CD1c-positive myeloid dendritic cell (primary cell): ENCODE measurements around the gene BFSP1.

ENCODE experiments used
- DNase-seq: peaks from one replicate; pipeline ENCODE4 v3.0.0-alpha.2; 2016; ENCODE audit errors: extremely low spot score

Gene BFSP1

DNA sequence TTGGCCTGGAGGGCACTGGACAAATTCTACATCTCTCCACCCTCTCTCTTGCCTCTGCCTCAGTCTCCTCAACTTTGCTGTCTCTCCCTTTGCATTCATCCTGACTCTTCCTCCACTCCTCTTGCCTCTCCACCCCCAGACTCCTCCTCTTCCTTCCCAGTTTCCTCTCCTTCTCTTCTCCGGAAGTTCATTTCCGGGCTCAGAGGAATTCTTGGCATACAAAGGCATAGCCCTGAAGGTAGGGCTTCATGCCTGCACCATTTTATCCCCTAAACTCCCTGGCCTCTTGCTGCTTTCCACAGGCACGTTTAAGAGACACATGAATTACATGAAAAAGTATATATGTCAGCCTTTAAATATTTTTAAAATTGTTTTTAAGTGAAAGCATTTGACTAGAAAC lies 10.6 kb downstream of the BFSP1 start:
- no peak for DNase-seq

DNA sequence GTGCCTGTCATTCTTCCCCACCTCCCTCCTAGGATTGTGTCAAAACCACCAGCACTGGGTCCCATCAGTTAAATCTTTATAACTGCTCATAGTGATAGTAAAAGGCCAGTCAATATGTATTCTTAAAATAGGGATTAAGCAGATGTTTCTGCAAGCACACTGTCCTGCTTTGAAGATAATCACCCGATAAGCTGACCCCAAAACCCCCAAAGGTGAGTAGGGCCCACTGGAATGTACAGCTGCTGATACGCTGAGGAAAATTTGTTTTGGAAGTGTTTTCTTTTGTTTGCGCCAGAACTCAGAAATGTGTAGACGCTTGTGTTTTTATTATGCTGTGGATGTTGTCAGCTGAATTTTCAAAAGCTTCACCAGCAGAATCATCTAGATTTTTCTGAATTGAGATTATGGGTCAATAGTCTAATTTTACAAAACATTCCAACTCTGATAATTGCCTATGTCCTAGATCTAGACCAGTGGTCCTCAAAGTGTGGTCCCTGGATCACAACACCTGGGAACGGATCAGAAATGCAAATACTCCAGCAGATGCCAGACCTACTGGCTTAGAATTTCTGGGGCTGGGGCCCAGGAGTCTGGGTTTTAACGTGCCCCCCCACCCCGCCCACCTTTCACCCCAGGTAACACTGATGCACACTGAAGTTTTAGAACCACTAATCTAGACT lies 11.4 kb downstream of the BFSP1 start:
- DNase-seq: no peak

DNA sequence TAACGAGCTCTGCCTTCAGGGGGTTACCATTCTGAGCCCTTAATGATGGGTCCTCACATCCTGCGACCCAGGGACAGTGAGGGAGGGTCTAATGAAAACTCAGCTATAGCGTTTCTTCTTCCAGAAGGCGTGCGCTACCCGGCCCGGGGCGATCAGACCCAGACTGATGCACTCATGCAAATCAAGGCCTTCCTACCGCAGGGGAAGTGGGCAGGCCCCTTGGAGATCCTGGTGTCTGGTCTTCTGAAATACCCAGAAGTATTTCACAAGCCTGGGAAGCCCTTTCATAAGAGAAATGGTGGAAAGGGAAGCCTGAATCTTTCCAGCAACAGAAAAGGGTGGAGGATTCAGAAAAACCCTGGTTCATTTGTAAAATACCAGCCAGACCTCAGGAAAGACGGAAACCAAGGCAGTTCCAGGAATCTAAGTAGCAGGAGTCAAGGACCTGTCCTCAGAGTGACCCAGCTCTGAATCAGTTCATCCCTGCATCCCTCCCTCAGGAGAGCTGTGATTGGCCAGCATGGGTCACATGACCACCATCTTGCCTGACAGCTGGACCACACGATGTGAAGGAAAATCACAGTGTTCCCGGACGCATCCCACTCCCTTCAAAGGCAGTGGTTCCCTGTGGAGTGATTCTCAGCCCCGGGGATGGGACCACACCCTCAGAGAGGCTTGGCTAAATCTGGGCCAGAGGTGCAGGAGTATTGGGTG lies 12.7 kb downstream of the BFSP1 start:
- DNase-seq: peak; percentile 35

DNA sequence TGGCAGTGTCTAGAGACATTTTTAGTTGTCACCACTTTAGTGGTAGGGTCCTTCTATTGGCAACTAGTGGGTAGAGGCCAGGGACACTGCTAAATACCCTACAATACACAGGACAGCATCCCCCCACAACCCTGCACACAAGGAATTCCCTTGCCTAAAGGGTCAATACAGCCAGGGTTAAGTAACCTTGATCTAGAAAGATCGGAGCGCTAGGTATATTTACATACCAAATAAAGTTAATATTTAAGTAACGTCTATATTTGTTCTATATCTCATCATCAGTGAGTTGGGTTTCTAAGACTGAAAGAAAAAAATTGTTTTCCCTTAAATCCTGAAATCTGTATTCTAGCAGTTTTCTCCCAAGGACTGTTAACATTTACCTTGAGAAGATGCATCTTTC lies 16.1 kb downstream of the BFSP1 start:
- DNase-seq: no peak

DNA sequence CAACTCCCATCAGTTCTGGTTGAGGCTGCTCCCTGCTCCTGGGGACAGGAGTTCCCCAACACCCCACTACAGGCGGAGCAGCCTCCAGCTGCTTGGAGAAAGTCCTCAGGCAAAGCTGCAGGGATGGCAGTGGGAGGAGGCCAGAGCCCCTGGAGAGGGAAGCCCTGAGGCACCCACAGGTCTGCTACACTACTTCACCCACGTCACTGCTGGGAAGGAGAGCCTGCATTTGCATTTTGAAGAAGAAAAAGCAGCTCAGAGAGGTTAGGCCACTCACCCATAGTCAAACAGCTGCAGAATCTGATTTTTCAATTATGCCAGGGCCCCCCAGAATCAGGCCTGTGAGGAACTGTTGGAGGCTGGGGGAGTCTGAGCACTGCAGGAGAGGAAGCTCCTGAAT lies 17.2 kb downstream of the BFSP1 start:
- no peak for DNase-seq

DNA sequence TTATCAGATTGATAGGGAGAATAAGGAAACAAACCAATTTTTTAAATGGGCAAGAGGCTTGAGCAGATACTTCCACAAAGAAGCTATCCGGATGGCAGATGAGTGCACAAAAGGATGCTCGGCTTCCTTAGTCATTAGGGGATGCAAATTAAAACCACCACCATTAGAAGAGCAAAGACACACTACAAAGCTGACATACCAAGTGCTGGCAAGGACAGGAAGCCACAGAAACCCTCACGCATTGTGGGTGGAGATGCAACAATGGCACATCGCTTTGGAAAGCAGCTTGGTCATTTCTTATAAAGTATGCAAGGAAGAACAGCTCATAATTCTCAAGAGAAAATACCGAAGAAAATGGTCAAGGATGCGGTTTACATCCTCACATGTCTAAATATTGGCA lies 19.8 kb downstream of the BFSP1 start:
- no peak for DNase-seq

DNA sequence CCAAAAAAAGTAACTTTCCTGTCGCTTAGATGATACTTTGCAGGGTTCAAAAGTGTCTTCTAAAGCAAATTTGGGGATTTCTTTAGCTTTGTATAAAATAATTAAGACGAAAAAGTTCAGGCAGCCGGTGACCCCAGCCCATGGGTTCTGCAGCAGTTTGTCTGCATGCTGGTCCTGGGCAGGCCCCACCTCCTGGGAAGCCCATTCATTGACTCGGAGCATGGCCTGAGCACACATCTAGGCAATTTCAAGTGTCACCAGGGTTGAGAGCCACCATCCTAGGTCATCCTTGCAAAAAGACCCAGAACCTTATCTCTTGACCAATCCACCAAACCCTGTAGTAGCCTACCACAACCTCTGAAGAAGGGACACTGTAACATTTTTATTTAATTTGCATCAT lies 20.6 kb downstream of the BFSP1 start:
- DNase-seq: no peak

DNA sequence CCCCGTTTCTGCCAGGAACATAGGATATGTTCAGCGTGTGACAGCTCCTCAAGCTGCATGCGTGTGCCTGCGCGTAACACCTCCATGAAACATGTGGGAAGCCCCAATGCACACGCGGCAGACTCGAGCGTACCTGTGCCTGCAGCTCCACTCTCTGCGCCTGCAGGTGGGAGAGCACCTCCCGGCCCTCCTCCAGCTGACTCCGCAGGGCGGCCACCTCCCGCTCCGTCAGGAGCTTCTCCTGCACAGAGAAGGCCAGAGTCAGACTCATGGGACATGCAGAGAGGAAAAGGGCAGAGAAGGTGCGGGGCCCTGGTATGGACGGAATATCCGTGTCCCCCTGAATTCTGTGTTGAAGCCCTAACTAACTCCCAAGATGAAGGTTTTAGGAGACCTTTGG lies 22.4 kb downstream of the BFSP1 start:
- DNase-seq: no peak

DNA sequence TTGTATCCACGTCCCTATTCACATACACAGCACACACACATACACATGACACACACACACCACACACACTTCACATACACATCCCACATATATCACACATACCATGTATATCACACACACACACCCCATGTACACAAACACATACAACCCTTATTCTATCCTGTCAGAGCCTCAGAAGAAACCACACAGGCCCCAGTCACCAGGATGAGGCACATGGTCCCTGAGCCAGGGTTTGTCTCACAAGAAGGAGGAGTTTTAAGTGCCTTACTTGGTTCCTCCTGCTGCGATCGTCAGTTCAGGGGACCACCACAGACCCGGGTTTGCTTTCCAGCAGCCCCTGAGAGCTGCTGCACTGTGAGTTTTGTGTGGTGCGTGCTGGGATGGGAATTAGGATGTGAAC lies 23.6 kb downstream of the BFSP1 start:
- no peak for DNase-seq

DNA sequence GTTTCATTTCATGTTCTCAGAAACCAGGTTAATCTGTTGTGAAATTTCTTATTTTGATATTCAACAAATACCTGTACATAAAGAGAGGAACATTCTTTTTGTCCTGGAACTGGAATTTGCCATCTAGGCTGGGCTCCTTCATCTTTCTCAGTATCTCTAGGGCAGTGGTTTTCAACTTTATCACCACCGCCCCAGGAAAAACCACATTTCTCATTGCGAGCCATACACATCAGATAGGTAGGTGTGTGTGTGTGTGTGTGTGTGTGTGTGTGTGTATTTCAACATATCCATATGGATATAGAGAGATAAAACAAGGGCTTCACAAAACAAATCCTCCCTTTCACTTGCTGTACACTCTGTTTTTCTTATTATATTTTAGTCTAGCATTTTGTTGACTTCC lies 24.1 kb downstream of the BFSP1 start:
- no peak for DNase-seq

DNA sequence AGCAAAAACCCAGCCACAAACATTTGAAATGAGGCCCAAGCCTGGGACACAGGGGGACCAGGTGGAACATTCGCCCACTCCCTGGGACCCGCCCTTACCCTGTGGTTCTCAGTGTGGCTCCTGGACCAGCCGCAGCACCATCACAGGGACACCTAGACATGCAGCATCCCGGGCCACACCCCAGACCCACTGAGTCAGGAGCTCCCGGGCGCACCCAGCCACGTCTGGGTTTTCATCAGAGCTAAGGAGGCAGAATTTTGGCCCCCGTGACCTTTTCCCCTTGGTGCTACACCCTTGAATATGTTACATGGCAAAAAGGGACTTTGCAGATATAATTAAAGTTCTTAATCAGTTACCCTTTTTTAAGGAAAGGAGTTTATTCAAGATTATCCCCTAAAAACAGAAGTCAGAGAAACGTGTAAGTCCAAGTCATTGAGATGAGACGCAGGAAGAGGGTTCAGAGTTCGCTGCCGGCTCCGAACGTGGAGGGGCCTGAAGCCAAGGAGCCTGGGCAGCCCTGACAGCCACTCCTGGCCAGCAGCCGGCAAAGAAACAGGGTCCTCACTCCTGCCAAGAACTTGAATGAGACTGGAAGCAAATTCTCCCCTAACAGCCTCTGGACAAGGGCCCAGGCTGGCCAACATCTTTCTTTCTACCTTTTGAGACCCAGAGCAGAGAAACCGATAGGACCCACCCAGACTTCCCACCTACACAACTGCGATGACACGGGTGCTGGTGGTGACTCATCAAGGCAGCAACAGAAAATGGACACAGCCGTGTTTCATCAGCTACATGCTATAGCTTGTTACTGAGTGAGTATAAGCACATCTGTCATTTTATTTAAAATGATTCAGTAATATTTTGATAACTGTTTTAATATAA lies 25.3 kb downstream of the BFSP1 start:
- DNase-seq: peak; percentile 41

DNA sequence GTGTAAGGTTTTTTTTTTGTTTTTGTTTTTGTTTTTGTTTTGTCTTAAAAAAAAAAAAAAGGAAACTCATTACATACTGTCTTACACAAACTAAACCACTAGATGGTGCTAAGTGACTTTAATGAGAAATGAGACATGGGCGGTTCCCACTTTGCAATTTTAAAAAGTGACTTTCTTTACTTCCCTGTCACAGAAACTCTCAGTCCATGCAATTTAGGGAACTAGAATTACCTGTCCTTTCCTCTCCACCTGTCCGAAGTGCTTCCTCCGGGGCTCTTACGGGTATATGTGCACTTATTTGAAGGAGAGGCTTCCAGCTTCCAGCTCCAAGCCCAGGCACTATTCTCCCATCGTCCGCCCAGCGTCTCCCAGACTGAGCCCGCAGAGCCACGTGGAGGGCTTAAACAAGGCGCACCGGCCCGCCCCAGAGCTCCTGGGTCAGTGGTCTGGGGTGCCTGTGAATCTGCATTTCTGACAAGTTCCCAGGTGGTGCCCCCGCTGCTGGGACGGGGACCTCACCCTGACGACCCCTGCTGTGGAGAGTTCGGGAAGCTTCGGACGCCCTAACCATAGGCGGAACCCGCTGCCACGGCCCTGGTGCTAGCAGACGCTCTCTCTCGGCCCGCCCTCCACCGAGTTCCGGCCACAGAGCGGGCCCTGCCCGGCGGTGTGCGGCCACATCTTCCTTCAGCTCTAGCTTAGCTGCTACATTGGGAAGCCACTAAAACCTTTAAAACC lies 26.1 kb downstream of the BFSP1 start:
- DNase-seq: peak; percentile 87

DNA sequence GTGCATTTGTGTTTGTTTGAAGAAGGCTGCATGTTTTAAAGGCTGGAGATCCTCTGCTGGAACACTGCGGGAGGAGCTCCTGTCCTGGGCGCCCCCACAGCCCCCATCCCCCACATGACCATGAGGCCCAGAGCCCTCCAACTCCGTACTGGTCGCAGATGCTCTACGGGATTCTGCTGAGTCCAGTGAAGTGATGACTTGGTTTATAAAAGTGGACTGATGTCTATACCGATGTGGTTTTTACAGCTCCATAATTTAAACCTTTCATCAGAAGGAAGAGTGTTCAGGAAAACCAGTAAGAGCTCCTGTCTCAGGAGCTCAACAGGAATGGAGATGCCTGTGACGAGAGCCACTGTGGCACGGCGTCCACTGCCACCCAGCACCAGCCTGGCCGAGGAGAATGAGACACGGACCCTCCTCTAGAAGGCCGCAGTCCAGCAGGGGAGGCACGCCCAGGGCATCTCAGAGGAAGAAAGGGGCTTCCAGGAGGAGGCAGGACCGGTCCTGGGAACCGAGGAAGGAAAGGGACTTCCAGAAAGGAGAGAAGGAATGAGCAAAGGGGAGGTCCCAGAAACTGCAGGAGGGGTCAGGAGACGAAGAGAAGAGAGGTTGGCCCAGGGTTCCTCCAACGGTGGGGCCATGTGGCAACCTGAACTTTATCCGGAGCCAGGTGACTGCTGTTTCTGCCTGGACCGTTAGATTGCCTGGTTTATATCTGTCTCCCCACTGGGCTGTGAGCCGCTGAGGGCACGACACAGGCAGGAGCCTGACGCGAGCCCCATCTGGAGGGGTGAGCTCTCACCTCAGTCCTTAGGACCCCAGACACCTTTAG lies 26.9 kb downstream of the BFSP1 start:
- DNase-seq: no peak

DNA sequence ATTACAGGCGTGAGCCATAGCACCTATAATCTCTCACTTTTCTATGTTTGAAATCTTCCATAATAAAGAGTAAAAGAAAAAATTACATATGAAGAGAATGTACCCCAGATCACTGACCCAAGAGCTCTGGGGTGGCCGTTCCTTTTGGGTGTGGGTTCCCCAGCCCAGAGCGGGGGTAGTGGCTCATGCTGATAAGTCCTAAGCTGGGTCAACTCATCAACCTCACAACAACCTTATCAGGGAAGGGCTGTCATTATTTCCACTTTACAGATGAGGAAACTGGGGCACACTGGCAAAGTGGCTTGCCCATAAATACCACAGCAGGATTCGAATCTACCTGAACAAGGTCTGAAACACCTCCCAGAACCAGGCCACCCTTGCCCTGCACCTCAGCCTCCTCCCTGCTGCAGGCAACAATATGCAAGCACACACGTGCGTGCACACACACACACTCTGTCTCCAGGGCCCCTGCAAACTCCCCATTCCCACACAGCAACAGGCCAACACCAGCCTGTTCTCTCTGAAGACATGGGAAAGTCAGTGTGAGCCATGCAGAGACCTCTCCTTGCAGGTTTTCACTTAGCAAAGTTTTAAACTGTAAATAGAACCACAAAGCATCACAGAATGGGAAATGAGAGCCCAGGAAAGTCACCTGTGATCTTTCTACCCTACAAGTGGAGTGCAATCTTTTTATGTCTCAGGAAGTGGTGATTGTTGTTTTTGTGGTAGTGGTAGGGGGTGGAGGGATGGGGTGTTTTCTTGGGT lies 27.7 kb downstream of the BFSP1 start:
- no peak for DNase-seq

DNA sequence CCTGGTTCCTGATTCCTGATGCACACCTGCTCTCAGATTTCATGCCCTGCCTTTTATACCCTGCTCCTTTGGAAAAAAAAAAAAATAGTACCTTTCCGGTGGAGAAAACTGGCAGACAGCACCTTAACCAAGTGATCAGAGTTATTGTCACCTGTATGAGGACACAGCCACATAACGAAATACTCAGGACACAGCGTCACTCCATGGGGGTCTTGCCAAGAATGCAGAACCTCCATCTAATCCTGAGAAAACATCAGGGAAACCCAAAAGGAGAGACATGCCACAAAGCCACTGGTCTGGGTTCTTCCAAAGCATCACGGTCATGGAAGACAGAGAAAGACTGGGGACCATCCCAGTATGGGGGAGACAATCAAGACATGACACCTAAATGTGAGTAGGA lies 29.1 kb downstream of the BFSP1 start:
- no peak for DNase-seq

DNA sequence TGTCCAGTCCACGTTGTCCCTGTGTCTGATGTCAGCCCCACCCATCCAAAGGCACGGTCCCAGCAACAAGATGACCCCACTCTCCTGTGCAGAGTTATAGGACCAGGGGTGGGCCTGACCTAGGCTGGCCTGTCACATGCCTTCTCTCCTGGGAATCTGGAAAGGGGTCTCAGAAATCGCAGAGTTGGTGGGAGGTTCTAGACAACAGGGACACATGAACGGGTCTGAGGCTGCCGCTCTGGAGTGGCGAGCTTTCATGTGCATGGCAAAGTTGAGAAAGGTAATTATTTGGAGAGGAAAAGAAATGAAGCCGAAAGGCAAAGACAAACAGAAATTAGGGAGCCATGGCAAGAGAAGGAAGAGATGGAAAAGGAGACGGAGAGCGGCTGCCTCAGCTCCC lies 29.5 kb downstream of the BFSP1 start:
- DNase-seq: no peak

DNA sequence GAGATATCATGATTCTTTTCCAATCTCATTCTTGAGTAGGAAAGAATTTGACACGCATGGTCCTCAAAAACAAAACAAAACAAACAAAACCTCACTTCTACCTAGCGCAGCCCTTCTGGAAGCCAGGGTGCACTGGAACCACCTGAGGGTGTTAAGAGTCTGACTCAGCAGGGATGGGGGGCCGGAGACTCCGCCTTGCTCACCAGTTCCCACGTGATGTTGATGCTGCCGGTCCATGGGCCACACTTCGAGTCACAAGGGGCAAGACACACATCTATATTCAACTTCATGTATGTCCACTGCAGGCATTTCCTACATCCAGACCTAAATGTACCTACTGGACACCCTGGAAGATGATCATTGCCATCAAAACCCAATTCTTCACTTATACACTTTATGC lies 30.4 kb downstream of the BFSP1 start:
- DNase-seq: no peak

DNA sequence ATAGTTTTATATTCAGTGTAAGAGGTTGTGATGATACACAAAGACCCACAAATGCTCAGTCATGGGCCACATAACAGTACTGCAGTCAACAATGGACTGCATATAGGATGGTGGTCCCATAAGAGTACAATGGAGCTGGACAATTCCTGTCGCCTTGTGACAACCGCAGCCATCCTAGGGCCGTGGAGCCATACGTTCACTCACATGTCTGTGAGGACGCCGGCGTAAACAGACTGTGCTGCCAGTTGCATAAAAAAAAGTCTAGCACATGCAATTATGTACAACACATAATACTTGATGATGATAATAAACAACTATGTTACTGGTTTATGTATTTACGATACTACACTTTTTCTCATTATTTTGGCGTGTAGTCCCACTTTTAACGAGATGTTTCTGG lies 30.9 kb downstream of the BFSP1 start:
- no peak for DNase-seq

DNA sequence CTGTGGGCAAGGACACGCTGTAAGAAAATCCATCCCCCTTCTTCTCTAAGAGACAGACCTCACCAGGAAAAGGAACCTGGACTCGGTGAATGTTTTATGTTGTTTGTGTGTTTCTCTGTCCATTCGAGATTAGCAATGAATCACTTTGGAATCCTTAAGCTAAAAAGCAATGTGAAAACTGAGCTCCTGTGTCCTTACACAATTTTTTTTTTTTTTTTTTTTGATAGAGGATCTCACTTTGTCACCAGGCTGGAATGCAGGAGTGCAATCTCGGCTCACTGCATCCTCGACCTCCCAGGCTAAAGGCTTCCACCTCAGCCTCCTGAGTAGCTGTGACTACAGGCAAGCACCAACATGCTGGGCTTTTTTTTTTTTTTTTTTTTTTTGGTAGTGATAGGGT lies 32.1 kb downstream of the BFSP1 start:
- DNase-seq: no peak

DNA sequence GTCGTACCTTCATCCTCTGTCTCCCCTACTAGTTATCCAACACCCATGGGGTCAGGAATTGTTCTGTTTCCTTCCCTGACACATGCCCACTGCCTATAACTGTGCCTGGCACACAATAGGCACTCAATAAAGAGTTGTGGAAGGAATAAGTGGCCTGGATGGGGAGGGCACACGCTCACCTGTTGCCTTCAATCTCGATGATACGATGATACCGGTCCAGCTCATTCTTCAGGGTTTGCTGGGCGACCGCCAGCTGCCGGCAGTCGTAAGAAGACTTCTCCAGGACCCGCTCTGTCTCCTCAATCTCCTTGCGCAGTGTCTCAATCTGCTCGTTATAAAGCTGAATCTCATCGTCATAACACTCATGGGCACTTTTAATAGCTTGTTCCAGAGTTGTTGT lies 32.5 kb downstream of the BFSP1 start:
- no peak for DNase-seq
